Glomerular visceral epithelial cell (primary cell): ENCODE results near the gene SLC38A2.

Experiments
- DNase-seq: peaks from one replicate; pipeline ENCODE4 v3.0.0-alpha.2; 2016; ENCODE audit errors: extremely low spot score

Gene SLC38A2

DNA sequence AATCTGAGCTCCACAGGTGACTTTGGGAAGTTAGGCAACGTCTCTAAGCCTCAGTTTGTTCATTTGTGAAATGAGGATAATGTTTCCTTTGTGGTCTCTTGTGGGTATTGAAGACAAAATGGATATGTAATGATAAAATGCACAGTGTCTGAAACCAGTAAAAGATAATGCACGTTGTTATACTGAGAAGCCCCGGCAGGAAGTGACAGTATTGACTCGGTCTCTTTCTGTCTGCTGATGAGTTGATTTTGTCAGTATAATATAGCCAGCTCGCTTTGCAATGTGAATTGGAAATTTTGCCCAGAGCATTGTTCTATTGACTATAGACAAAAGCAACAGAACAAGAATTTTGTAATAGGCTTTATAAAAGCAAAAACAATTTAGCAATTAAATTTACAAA is 54.5 kb downstream of the SLC38A2 start:
- no peak for DNase-seq
